ENCODE data around the gene CPLX3.

Gene CPLX3

GRCh38 chr15:74850393-74850792, 24.0 kb downstream of the CPLX3 start:
- peaks cover 9% of the 10 kb centered on the region for H3K4me1 Mint-ChIP-seq (ENCODE audit: low read depth)
- DNase-seq = no peak
- H3K27me3 Mint-ChIP-seq = no peaks in the 10 kb centered on the region
- no peak overlapping the region for H3K4me3 Mint-ChIP-seq
- no peak overlapping the region for H3K27ac Mint-ChIP-seq
- peaks cover 85% of the 10 kb centered on the region for H3K36me3 Mint-ChIP-seq (ENCODE audit: low read depth)
- H3K9me3 Mint-ChIP-seq = no peaks in the 10 kb centered on the region

GRCh38 chr15:74851960-74852359, 25.5 kb downstream of the CPLX3 start:
- DNase-seq = no peak
- H3K27ac Mint-ChIP-seq = peak overlapping the region; percentile 69
- no peaks in the 10 kb centered on the region for H3K9me3 Mint-ChIP-seq
- H3K27me3 Mint-ChIP-seq = no peaks in the 10 kb centered on the region
- H3K36me3 Mint-ChIP-seq (ENCODE audit: low read depth) = peaks cover 81% of the 10 kb centered on the region
- H3K4me1 Mint-ChIP-seq (ENCODE audit: low read depth) = peaks cover 9% of the 10 kb centered on the region
- no peak overlapping the region for H3K4me3 Mint-ChIP-seq

- Mint-ChIP-seq H3K9me3 (no peaks in the 10 kb centered on the region), H3K27me3 (no peaks in the 10 kb centered on the region), H3K4me3 (no peak overlapping the region), H3K36me3 (ENCODE audit: low read depth) (peaks cover 66% of the 10 kb centered on the region), H3K27ac (no peak overlapping the region), H3K4me1 (ENCODE audit: low read depth) (peaks cover 32% of the 10 kb centered on the region)
- DNase-seq = no peak
Observed at GRCh38 chr15:74854453-74855022, 28.1 kb downstream of the CPLX3 start.

- Mint-ChIP-seq H3K27ac (peak overlapping the region; percentile 88), H3K36me3 (ENCODE audit: low read depth) (peaks cover 54% of the 10 kb centered on the region), H3K27me3 (no peaks in the 10 kb centered on the region), H3K9me3 (no peaks in the 10 kb centered on the region), H3K4me1 (ENCODE audit: low read depth) (peaks cover 35% of the 10 kb centered on the region), H3K4me3 (no peak overlapping the region)
- no peak for DNase-seq
Observed at GRCh38 chr15:74855857-74856256, 29.4 kb downstream of the CPLX3 start.

- peak overlapping the region; percentile 79 for H3K27ac Mint-ChIP-seq
- H3K36me3 Mint-ChIP-seq (ENCODE audit: low read depth) = peaks cover 51% of the 10 kb centered on the region
- H3K4me1 Mint-ChIP-seq (ENCODE audit: low read depth) = peaks cover 39% of the 10 kb centered on the region
- no peak overlapping the region for H3K4me3 Mint-ChIP-seq
- H3K9me3 Mint-ChIP-seq = no peaks in the 10 kb centered on the region
- no peak for DNase-seq
- no peaks in the 10 kb centered on the region for H3K27me3 Mint-ChIP-seq
Observed at GRCh38 chr15:74856537-74856936, 30.1 kb downstream of the CPLX3 start.

GRCh38 chr15:74857082-74857655, 30.7 kb downstream of the CPLX3 start:
- no peaks in the 10 kb centered on the region for H3K9me3 Mint-ChIP-seq
- peaks cover 45% of the 10 kb centered on the region for H3K36me3 Mint-ChIP-seq (ENCODE audit: low read depth)
- H3K4me3 Mint-ChIP-seq = no peak overlapping the region
- H3K4me1 Mint-ChIP-seq (ENCODE audit: low read depth) = peaks cover 39% of the 10 kb centered on the region
- peak overlapping the region; percentile 79 for H3K27ac Mint-ChIP-seq
- no peak for DNase-seq
- no peaks in the 10 kb centered on the region for H3K27me3 Mint-ChIP-seq

- no peaks in the 10 kb centered on the region for H3K27me3 Mint-ChIP-seq
- H3K9me3 Mint-ChIP-seq = no peaks in the 10 kb centered on the region
- H3K27ac Mint-ChIP-seq = peak overlapping the region; percentile 79
- no peak overlapping the region for H3K4me3 Mint-ChIP-seq
- H3K4me1 Mint-ChIP-seq (ENCODE audit: low read depth) = peaks cover 40% of the 10 kb centered on the region
- no peak for DNase-seq
- peaks cover 38% of the 10 kb centered on the region for H3K36me3 Mint-ChIP-seq (ENCODE audit: low read depth)
Observed at GRCh38 chr15:74857671-74858368, 31.4 kb downstream of the CPLX3 start.

- no peak for DNase-seq
- peaks cover 46% of the 10 kb centered on the region for H3K4me1 Mint-ChIP-seq (ENCODE audit: low read depth)
- H3K27me3 Mint-ChIP-seq = no peaks in the 10 kb centered on the region
- no peak overlapping the region for H3K4me3 Mint-ChIP-seq
- H3K36me3 Mint-ChIP-seq (ENCODE audit: low read depth) = peaks cover 33% of the 10 kb centered on the region
- H3K27ac Mint-ChIP-seq = peak overlapping the region; percentile 79
- H3K9me3 Mint-ChIP-seq = no peaks in the 10 kb centered on the region
Observed at GRCh38 chr15:74858369-74858740, 31.9 kb downstream of the CPLX3 start.

- Mint-ChIP-seq H3K27ac (peak overlapping the region; percentile 88), H3K4me3 (no peak overlapping the region), H3K27me3 (no peaks in the 10 kb centered on the region), H3K36me3 (ENCODE audit: low read depth) (peaks cover 48% of the 10 kb centered on the region), H3K4me1 (ENCODE audit: low read depth) (peaks cover 66% of the 10 kb centered on the region), H3K9me3 (no peaks in the 10 kb centered on the region)
- no peak for DNase-seq
Observed at GRCh38 chr15:74863239-74864056, 37.0 kb downstream of the CPLX3 start.

- Mint-ChIP-seq H3K27ac (peak overlapping the region; percentile 73), H3K4me3 (no peak overlapping the region), H3K9me3 (no peaks in the 10 kb centered on the region)
Observed at GRCh38 chr15:74864296-74864695, 37.9 kb downstream of the CPLX3 start.

GRCh38 chr15:74865316-74865715, 38.9 kb downstream of the CPLX3 start:
- H3K9me3 Mint-ChIP-seq = no peaks in the 10 kb centered on the region
- H3K4me1 Mint-ChIP-seq (ENCODE audit: low read depth) = peaks cover 73% of the 10 kb centered on the region
- H3K4me3 Mint-ChIP-seq = no peak overlapping the region
- H3K36me3 Mint-ChIP-seq (ENCODE audit: low read depth) = peaks cover 54% of the 10 kb centered on the region
- no peaks in the 10 kb centered on the region for H3K27me3 Mint-ChIP-seq
- no peak for DNase-seq
- H3K27ac Mint-ChIP-seq = peak overlapping the region; percentile 89

More at GRCh38 chr15:74864296-74864695, 37.9 kb downstream of the CPLX3 start:
- peaks cover 68% of the 10 kb centered on the region for H3K4me1 Mint-ChIP-seq (ENCODE audit: low read depth)
- no peaks in the 10 kb centered on the region for H3K27me3 Mint-ChIP-seq
- H3K36me3 Mint-ChIP-seq (ENCODE audit: low read depth) = peaks cover 47% of the 10 kb centered on the region
- no peak for DNase-seq

GRCh38 chr15:74866090-74866489, 39.7 kb downstream of the CPLX3 start:
- no peaks in the 10 kb centered on the region for H3K27me3 Mint-ChIP-seq
- H3K36me3 Mint-ChIP-seq (ENCODE audit: low read depth) = peaks cover 59% of the 10 kb centered on the region
- peaks cover 80% of the 10 kb centered on the region for H3K4me1 Mint-ChIP-seq (ENCODE audit: low read depth)
- DNase-seq = no peak
- H3K9me3 Mint-ChIP-seq = no peaks in the 10 kb centered on the region
- H3K4me3 Mint-ChIP-seq = no peak overlapping the region
- peak overlapping the region; percentile 78 for H3K27ac Mint-ChIP-seq

- DNase-seq = no peak
- Mint-ChIP-seq H3K27ac (peak overlapping the region; percentile 90), H3K4me1 (ENCODE audit: low read depth) (peaks cover 88% of the 10 kb centered on the region), H3K27me3 (no peaks in the 10 kb centered on the region), H3K36me3 (ENCODE audit: low read depth) (peaks cover 60% of the 10 kb centered on the region), H3K9me3 (no peaks in the 10 kb centered on the region), H3K4me3 (peak overlapping the region; percentile 32)
Observed at GRCh38 chr15:74867466-74868038, 41.1 kb downstream of the CPLX3 start.

GRCh38 chr15:74868059-74868458, 41.6 kb downstream of the CPLX3 start:
- H3K9me3 Mint-ChIP-seq = no peaks in the 10 kb centered on the region
- H3K27me3 Mint-ChIP-seq = no peaks in the 10 kb centered on the region
- H3K4me3 Mint-ChIP-seq = peak overlapping the region; percentile 32
- H3K27ac Mint-ChIP-seq = peak overlapping the region; percentile 90
- DNase-seq = no peak
- peaks cover 65% of the 10 kb centered on the region for H3K36me3 Mint-ChIP-seq (ENCODE audit: low read depth)
- H3K4me1 Mint-ChIP-seq (ENCODE audit: low read depth) = peaks cover 88% of the 10 kb centered on the region
